A549 treated with CORT108297 at 1 μM for 4 hours (cell line): ENCODE measurements around the gene NADK. TPM values are rescaled to one million over a fixed set of nuclear protein-coding genes. Genes with fewer than 3 reads are reported as not detected.

ENCODE experiments used
- total RNA-seq: library from RNA; stranded (reverse); fragments of 200-300 nt; extraction: Qiagen RNA extraction; gene quantifications from 5 replicates; pipeline ENCODE4 v1.2.3, GENCODE V29; 2022

The NADK gene, protein sequence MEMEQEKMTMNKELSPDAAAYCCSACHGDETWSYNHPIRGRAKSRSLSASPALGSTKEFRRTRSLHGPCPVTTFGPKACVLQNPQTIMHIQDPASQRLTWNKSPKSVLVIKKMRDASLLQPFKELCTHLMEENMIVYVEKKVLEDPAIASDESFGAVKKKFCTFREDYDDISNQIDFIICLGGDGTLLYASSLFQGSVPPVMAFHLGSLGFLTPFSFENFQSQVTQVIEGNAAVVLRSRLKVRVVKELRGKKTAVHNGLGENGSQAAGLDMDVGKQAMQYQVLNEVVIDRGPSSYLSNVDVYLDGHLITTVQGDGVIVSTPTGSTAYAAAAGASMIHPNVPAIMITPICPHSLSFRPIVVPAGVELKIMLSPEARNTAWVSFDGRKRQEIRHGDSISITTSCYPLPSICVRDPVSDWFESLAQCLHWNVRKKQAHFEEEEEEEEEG
- total RNA-seq, result 28.6 to 40.1 TPM (median 39.5 TPM) in 5 replicates

DNA sequence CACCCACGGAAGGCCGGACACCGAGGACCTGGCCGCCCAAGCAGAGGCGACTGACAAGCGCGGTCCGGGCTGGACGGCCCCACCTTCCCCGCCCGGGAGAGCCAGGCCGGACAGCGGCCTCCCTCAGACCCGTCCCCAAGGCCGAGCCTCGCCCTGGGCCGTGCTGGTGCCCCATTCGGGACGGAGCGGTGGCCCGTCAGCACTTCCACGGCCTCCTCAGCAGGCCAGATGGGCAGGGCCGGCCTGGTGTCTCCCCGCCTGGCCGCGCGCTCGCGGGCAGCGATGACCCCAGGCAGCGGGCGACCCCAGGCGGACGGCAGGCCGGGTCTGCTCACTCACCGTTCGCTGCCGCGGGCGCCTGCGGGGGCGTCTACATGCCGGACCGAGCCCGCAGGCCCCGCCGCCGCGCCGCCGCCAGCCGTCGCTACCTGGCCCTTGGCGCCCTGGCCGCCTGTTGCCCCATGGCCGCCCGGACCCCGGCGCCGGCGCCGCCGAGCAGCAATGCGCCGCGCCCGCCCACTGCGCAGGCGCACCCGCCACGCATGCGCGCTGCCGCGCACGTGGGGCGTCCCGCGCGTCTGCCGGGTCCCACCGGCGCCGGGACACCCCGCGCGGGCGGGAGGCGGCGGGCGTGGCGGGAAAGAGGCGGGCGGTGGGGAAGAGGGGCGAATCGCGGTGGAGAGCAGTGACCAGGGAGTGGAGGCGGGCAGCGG, at the start of gene NADK:
Gene NADK, minus strand, starts transcription at position 521 of the 713 bp plus-strand sequence. CDS start 13,064 bp downstream, outside the sequence.

DNA sequence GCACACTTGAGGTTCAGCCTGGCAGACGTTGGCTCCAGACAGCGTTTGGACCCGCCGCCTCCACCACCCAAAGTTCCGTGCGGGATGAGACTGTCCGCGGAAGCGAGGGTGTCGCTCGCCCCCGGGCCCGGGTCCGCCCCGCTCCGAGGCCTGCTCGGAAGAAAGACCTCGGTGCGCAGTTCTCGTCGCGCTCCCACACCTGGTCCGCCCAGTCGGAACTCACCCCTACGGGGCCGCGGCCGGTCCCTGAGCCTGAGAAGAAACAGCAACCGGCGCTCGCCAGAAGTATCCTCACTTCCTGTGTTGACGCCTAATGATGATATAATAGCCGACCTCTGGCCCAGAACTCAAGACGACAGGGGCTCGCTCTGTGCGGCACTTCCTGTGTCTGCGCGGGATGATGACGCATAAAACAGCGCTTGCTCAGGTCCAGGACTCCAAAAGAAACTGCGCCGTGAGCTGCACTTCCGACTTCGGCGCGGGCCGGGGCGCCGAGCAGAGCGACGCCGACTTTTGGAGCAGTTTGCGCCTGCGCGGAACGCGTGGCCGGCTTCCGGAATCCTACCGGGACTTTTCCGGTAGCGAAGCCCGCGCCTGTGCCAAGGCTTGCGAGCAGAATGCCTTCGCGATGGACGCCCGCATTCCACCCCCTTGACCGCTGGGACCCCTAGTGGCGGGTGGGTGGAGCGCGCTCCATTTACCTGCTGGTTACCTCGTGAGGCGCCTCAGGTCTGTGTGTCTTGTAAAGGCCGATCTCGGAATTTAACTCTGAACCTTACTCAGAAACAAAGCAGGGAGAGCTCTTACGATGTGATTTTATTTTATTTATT, 54.0 kb downstream of the NADK start, which contains the start of gene CDK11A:
Gene CDK11A, minus strand, starts transcription at position 323 of the 830 bp plus-strand sequence. CDS start 1,539 bp downstream, outside the sequence.

Other genes starting within 250 kb of the NADK start
- 0.37 to 0.80 TPM (median 0.47 TPM) in 5 replicates for gene TMEM240, start 237.8 kb downstream of the NADK start, total RNA-seq
- 96.0 to 109 TPM (median 104 TPM) in 5 replicates for gene SSU72, start 203.6 kb downstream of the NADK start, total RNA-seq
- 5.8 to 9.6 TPM (median 9.2 TPM) in 5 replicates for gene FNDC10, start 178.3 kb downstream of the NADK start, total RNA-seq
- 10.5 to 23.6 TPM (median 21.4 TPM) in 5 replicates for gene MIB2, start 163.0 kb downstream of the NADK start, total RNA-seq
- 0.30 to 0.73 TPM (median 0.60 TPM) in 5 replicates for gene MMP23B, start 146.3 kb downstream of the NADK start, total RNA-seq
- 24.4 to 27.5 TPM (median 27.0 TPM) in 5 replicates for gene CDK11B, start 119.5 kb downstream of the NADK start, total RNA-seq
- gene SLC35E2B, start 85.7 kb downstream of the NADK start, total RNA-seq, result 10.0 to 14.5 TPM (median 12.6 TPM) in 5 replicates
- gene CDK11A, start 54.1 kb downstream of the NADK start, total RNA-seq, result 19.0 to 25.8 TPM (median 24.6 TPM) in 5 replicates
- gene GNB1, start 112.6 kb upstream of the NADK start, total RNA-seq, result 161 to 208 TPM (median 194 TPM) in 5 replicates
- 0.15 to 0.39 TPM (median 0.24 TPM) in 5 replicates for gene CALML6, start 136.8 kb upstream of the NADK start, total RNA-seq
- 0.44 to 1.3 TPM (median 0.72 TPM) in 5 replicates for gene TMEM52, start 140.8 kb upstream of the NADK start, total RNA-seq
- gene CFAP74, start 225.3 kb upstream of the NADK start, total RNA-seq, result 0.06 to 0.08 TPM (median 0.07 TPM) in 3 of 5 replicates, not detected in the others
- gene GABRD, start 240.9 kb upstream of the NADK start, total RNA-seq, result 0.16 to 0.77 TPM (median 0.60 TPM) in 5 replicates